AG09319 (cell line): ENCODE data around the gene ACSS1.

Source experiments
- DNase-seq: peaks from one replicate; pipeline ENCODE4 v3.0.0-alpha.2; 2010; ENCODE audit warnings: low read depth; ENCODE audit errors: extremely low read depth
- CTCF ChIP-seq: IDR thresholded peaks from 2 replicates; pipeline ENCODE4 v1.5.1; 2011; ENCODE audit warnings: low read depth, mild to moderate bottlenecking, inconsistent platforms, low read length, moderate library complexity

The ACSS1 gene

GRCh38 chr20:25038103-25038410 lies 19.9 kb downstream of the ACSS1 start:
- DNase-seq: no peak
- TF ChIP-seq CTCF: no peak

- no peak for TF ChIP-seq CTCF
- DNase-seq: no peak
These were observed 20.4 kb downstream of the ACSS1 start for GRCh38 chr20:25037288-25038102.

- no peak for DNase-seq
- no peak for TF ChIP-seq CTCF
These were observed 21.5 kb downstream of the ACSS1 start for GRCh38 chr20:25036331-25036936.

- DNase-seq: no peak
These were observed 22.0 kb downstream of the ACSS1 start for GRCh38 chr20:25035921-25036320.

GRCh38 chr20:25033924-25034300 lies 24.0 kb downstream of the ACSS1 start:
- TF ChIP-seq CTCF: no peak
- DNase-seq: no peak

More at GRCh38 chr20:25035921-25036320, 22.0 kb downstream of the ACSS1 start:
- no peak for TF ChIP-seq CTCF

- no peak for DNase-seq
- TF ChIP-seq CTCF: no peak
These were observed 24.5 kb downstream of the ACSS1 start for GRCh38 chr20:25033265-25033923.
